Astrocyte (in vitro differentiated cells and primary cell): ENCODE measurements around the gene NSMF. TPM values are rescaled to one million over a fixed set of nuclear protein-coding genes. Genes with fewer than 3 reads are reported as not detected.

ENCODE experiments used
- DNase-seq: peaks from one replicate; pipeline ENCODE4 v3.0.0-alpha.2; 2010; ENCODE audit warnings: low read depth
- FAIRE-seq: peaks from 2 replicates; lab custom pipeline; 2011; peaks lifted over from hg19 to GRCh38; lab: Jason Lieb, UNC
- H2AFZ ChIP-seq: 2 replicates; pipeline ENCODE4 v1.6.0; 2012; ENCODE audit warnings: low read depth, low read length, inconsistent platforms
- H3K27ac ChIP-seq: 2 replicates; pipeline ENCODE4 v1.5.1; 2011; ENCODE audit warnings: low read depth, low read length, inconsistent platforms
- H3K27me3 ChIP-seq: 2 replicates; pipeline ENCODE4 v1.6.0; 2011; ENCODE audit warnings: low read length, inconsistent platforms; ENCODE audit not compliant: insufficient read depth
- H3K36me3 ChIP-seq: 2 replicates; pipeline ENCODE4 v1.5.1; 2011; ENCODE audit warnings: low read length, inconsistent platforms; ENCODE audit not compliant: insufficient read depth
- H3K4me1 ChIP-seq: 2 replicates; pipeline ENCODE4 v1.5.1; 2011; ENCODE audit warnings: low read length, inconsistent platforms; ENCODE audit not compliant: insufficient read depth
- H3K4me2 ChIP-seq: 2 replicates; pipeline ENCODE4 v1.6.0; 2012; ENCODE audit warnings: low read length, inconsistent platforms
- H3K4me3 ChIP-seq: 2 replicates; pipeline ENCODE4 v1.5.1; 2011; ENCODE audit warnings: low read depth, mild to moderate bottlenecking, low read length, inconsistent platforms; ENCODE audit not compliant: insufficient read depth
- H3K79me2 ChIP-seq: 2 replicates; pipeline ENCODE4 v1.6.0; 2012; ENCODE audit warnings: mild to moderate bottlenecking, low read length, inconsistent platforms; ENCODE audit not compliant: insufficient read depth
- H3K9ac ChIP-seq: 2 replicates; pipeline ENCODE4 v1.6.0; 2012; ENCODE audit warnings: mild to moderate bottlenecking, low read length, inconsistent platforms
- H3K9me3 ChIP-seq: 2 replicates; pipeline ENCODE4 v1.5.1; 2012; ENCODE audit warnings: low read depth, mild to moderate bottlenecking, low read length, inconsistent platforms; ENCODE audit not compliant: insufficient read depth
- H4K20me1 ChIP-seq: 2 replicates; pipeline ENCODE4 v1.6.0; 2012; ENCODE audit warnings: low read length, inconsistent platforms; ENCODE audit not compliant: insufficient read depth
- H3K27ac Mint-ChIP-seq: one replicate; pipeline ENCODE4 v1.8.0; 2021; ENCODE audit warnings: mild to moderate bottlenecking, mixed read lengths; ENCODE audit not compliant: unreplicated experiment
- H3K27me3 Mint-ChIP-seq: one replicate; pipeline ENCODE4 v1.8.0; 2021; ENCODE audit warnings: low read depth, mixed read lengths; ENCODE audit not compliant: unreplicated experiment
- H3K36me3 Mint-ChIP-seq: one replicate; pipeline ENCODE4 v1.8.0; 2021; ENCODE audit warnings: low read depth, mixed read lengths; ENCODE audit not compliant: unreplicated experiment
- H3K4me1 Mint-ChIP-seq: one replicate; pipeline ENCODE4 v1.8.0; 2021; ENCODE audit warnings: low read depth, mixed read lengths; ENCODE audit not compliant: unreplicated experiment
- H3K4me3 Mint-ChIP-seq: one replicate; pipeline ENCODE4 v1.8.0; 2021; ENCODE audit warnings: mild to moderate bottlenecking, moderate library complexity, mixed read lengths; ENCODE audit not compliant: unreplicated experiment
- H3K9me3 Mint-ChIP-seq: one replicate; pipeline ENCODE4 v1.8.0; 2021; ENCODE audit warnings: mild to moderate bottlenecking, mixed read lengths; ENCODE audit not compliant: unreplicated experiment
- EZH2 ChIP-seq: IDR thresholded peaks from 2 replicates; pipeline ENCODE4 v1.6.1; 2012; ENCODE audit warnings: mild to moderate bottlenecking, low read length, inconsistent platforms; ENCODE audit not compliant: insufficient read depth
- total RNA-seq: library from RNA; stranded (reverse); gene quantifications from 2 replicates; pipeline ENCODE4 v1.2.1, GENCODE V29; 2021
- TF ChIP-seq, protein P1 (sequence below): IDR thresholded peaks from 2 replicates; pipeline ENCODE4 v1.5.1; 2011; ENCODE audit warnings: low read depth, mild to moderate bottlenecking, inconsistent platforms, low read length, moderate library complexity; ENCODE audit not compliant: insufficient read depth

The NSMF gene
- total RNA-seq, 1 donor from 2014 or later: 50.5 TPM

DNA sequence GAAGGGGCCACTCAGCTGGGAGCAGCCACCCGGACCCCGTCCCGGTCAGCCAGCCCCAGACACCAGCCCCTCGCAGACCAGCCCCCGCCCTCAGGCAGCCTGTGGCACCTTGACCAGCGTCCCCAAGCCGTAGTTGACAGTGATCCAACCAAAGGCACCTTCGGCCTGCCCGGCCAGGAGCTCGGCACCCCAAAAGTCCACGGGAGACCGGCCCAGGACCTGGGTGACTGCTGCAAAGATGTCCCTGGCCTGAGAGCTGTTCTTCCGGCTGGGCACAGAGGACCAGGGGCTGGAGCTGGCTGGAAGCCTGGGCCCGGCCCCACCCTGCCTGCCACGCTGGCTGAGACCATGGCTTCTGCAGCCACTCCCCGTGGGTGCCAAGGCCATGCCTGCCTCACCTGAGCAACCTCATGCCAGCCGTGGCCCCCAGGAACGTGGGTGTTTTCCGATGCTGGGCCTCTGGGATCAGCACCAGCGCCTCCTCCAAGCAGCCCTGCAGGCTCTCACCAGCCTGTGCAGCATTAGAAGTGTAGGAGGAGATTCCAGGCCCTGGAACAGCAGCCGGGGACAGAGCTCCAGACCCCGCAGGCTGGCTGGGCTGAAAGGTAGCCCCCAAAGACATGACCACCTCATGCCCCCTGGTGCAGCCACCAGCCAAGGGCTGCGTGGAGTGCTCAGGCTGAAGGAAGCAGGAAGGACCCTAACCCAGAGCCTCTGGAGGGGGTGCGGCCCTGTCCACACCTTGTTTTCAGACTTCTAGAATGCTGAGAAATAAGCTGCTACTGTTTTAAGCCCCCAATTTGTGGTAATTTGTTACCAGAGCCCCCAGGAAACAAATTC is 22.2 kb downstream of the NSMF start:
- Histone ChIP-seq H3K4me3 (no peak overlapping the region), H3K27ac (no peak overlapping the region), H3K4me2 (no peak overlapping the region), H2AFZ (no peak overlapping the region), H4K20me1 (no peaks in the 10 kb centered on the region), H3K9me3 (no peaks in the 10 kb centered on the region), H3K9ac (no peak overlapping the region), H3K27me3 (no peaks in the 10 kb centered on the region), H3K36me3 (no peaks in the 10 kb centered on the region), H3K79me2 (no peaks in the 10 kb centered on the region), H3K4me1 (peaks cover 7% of the 10 kb centered on the region)
- H3K4me1 Mint-ChIP-seq: no peaks in the 10 kb centered on the region
- H3K27ac Mint-ChIP-seq: no peak overlapping the region
- TF ChIP-seq, protein P1, sequence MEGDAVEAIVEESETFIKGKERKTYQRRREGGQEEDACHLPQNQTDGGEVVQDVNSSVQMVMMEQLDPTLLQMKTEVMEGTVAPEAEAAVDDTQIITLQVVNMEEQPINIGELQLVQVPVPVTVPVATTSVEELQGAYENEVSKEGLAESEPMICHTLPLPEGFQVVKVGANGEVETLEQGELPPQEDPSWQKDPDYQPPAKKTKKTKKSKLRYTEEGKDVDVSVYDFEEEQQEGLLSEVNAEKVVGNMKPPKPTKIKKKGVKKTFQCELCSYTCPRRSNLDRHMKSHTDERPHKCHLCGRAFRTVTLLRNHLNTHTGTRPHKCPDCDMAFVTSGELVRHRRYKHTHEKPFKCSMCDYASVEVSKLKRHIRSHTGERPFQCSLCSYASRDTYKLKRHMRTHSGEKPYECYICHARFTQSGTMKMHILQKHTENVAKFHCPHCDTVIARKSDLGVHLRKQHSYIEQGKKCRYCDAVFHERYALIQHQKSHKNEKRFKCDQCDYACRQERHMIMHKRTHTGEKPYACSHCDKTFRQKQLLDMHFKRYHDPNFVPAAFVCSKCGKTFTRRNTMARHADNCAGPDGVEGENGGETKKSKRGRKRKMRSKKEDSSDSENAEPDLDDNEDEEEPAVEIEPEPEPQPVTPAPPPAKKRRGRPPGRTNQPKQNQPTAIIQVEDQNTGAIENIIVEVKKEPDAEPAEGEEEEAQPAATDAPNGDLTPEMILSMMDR: no peak
- no peak for TF ChIP-seq EZH2
- no peaks in the 10 kb centered on the region for H3K36me3 Mint-ChIP-seq
- peaks cover 10% of the 10 kb centered on the region for H3K27me3 Mint-ChIP-seq
- DNase-seq (no peak), FAIRE-seq (no peak)
- no peaks in the 10 kb centered on the region for H3K9me3 Mint-ChIP-seq
- no peak overlapping the region for H3K4me3 Mint-ChIP-seq

DNA sequence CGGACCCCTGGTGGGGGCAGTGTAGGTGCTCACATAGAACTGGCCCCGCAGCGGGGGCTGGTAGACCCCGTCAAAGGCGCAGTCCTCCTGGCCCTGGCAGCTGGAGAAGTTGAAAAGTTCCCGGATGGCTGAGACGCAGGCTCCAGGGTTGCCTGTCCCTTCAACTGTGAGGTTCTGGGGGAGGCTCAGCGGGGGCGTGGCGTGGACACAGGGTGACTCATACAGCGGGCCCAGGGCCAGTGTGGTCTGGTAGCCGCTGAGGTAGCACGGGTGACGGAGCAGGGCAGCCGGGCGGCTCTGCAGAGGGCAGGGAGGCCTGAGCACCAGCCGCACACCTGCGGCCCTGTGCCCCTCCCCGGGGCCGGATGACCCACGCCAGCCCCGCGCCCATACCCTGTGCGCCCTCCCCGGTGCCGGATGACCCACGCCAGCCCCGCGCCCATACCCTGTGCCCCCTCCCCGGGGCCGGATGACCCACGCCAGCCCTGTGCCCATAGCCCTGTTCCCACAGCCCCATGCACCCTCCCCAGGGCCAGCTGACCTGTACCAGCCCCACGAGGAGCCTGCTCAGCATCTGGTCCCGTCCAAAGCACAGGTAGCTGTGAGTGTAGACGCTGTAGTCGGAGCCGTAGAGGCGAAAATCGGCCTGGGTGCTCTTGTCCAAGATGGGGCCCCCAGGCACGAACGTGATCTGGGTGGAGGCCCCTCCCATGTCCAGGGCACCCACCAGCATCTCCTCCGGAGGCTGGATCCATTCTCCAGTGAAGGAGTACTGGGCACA is 23.0 kb downstream of the NSMF start:
- H3K27ac Mint-ChIP-seq: no peak overlapping the region
- no peaks in the 10 kb centered on the region for H3K9me3 Mint-ChIP-seq
- no peaks in the 10 kb centered on the region for H3K36me3 ChIP-seq
- no peak overlapping the region for H3K4me3 Mint-ChIP-seq
- H3K9me3 ChIP-seq: no peaks in the 10 kb centered on the region
- H3K27ac ChIP-seq: no peak overlapping the region
- H3K27me3 Mint-ChIP-seq: peaks cover 9% of the 10 kb centered on the region
- no peaks in the 10 kb centered on the region for H3K27me3 ChIP-seq
- peak overlapping the region; percentile 60 for H3K9ac ChIP-seq
- H3K4me1 ChIP-seq: peaks cover 7% of the 10 kb centered on the region
- DNase-seq: peak; percentile 72
- no peaks in the 10 kb centered on the region for H4K20me1 ChIP-seq
- H2AFZ ChIP-seq: peak overlapping the region; percentile 72
- H3K4me3 ChIP-seq: peak overlapping the region; percentile 5
- no peaks in the 10 kb centered on the region for H3K79me2 ChIP-seq
- no peak for FAIRE-seq
- H3K36me3 Mint-ChIP-seq: no peaks in the 10 kb centered on the region
- peak overlapping the region; percentile 64 for H3K4me2 ChIP-seq
- no peaks in the 10 kb centered on the region for H3K4me1 Mint-ChIP-seq
- TF ChIP-seq EZH2: no peak
- TF ChIP-seq, protein P1: no peak
